Mononuclear cell (primary cell): ENCODE results near the gene CSRP1. TPM values are rescaled to one million over a fixed set of nuclear protein-coding genes. Genes with fewer than 3 reads are reported as not detected.
"Not testable (repeated sequence)": the region's sequence is repeated elsewhere in the genome, so short reads cannot be mapped to it uniquely, and the experiment has no call there.

ENCODE experiments used
- H3K27me3 ChIP-seq: 2 replicates; pipeline ENCODE4 v1.6.0; 2011; ENCODE audit warnings: low read length, control low read depth; ENCODE audit not compliant: insufficient read depth
- H3K4me1 ChIP-seq: 2 replicates; pipeline ENCODE4 v1.5.1; 2011; ENCODE audit warnings: mild to moderate bottlenecking, low read length, control low read depth; ENCODE audit not compliant: insufficient read depth
- H3K4me3 ChIP-seq: 2 replicates; pipeline ENCODE4 v1.5.1; 2011; ENCODE audit warnings: mild to moderate bottlenecking, low read length, moderate library complexity
- H3K9me3 ChIP-seq: 2 replicates; pipeline ENCODE4 v1.5.1; 2011; ENCODE audit warnings: low read depth, mild to moderate bottlenecking, control low read depth, low read length
- total RNA-seq: library from RNA; depleted of rRNA; stranded (reverse); fragments of >200 nt; gene quantifications from one replicate; pipeline ENCODE4 v1.2.3, GENCODE V29; 2012

CSRP1 gene
- total RNA-seq, 1 donor = 41.2 TPM

- Histone ChIP-seq H3K27me3 (no peaks in the 10 kb centered on the region), H3K4me3 (no peak overlapping the region), H3K4me1 (no peaks in the 10 kb centered on the region), H3K9me3 (no peaks in the 10 kb centered on the region)
Measured at GRCh38 chr1:201528631-201529252, 21.8 kb upstream of the CSRP1 start.

- Histone ChIP-seq H3K27me3 (no peaks in the 10 kb centered on the region), H3K4me1 (no peaks in the 10 kb centered on the region), H3K9me3 (no peaks in the 10 kb centered on the region), H3K4me3 (no peak overlapping the region)
Measured at GRCh38 chr1:201527879-201528278, 21.0 kb upstream of the CSRP1 start.

GRCh38 chr1:201525193-201525778, 18.4 kb upstream of the CSRP1 start:
- H3K9me3 ChIP-seq = no peaks in the 10 kb centered on the region
- H3K4me3 ChIP-seq = no peak overlapping the region
- no peaks in the 10 kb centered on the region for H3K27me3 ChIP-seq
- H3K4me1 ChIP-seq = no peaks in the 10 kb centered on the region

GRCh38 chr1:201520046-201520575, 13.2 kb upstream of the CSRP1 start:
- not testable (repeated sequence) for H3K9me3 ChIP-seq, H3K4me3 ChIP-seq, H3K4me1 ChIP-seq, H3K27me3 ChIP-seq

GRCh38 chr1:201518071-201518470, 11.1 kb upstream of the CSRP1 start:
- Histone ChIP-seq H3K27me3 (no peaks in the 10 kb centered on the region), H3K4me3 (no peak overlapping the region), H3K9me3 (no peaks in the 10 kb centered on the region), H3K4me1 (no peaks in the 10 kb centered on the region)

GRCh38 chr1:201517631-201518030, 10.7 kb upstream of the CSRP1 start:
- H3K4me3 ChIP-seq = no peak overlapping the region
- peaks cover 3% of the 10 kb centered on the region for H3K4me1 ChIP-seq
- no peaks in the 10 kb centered on the region for H3K9me3 ChIP-seq
- no peaks in the 10 kb centered on the region for H3K27me3 ChIP-seq

- Histone ChIP-seq H3K4me1 (peaks cover 13% of the 10 kb centered on the region), H3K4me3 (no peak overlapping the region), H3K9me3 (no peaks in the 10 kb centered on the region), H3K27me3 (no peaks in the 10 kb centered on the region)
Measured at GRCh38 chr1:201516511-201517127, 9.7 kb upstream of the CSRP1 start.

GRCh38 chr1:201515895-201516294, 9.0 kb upstream of the CSRP1 start:
- Histone ChIP-seq H3K9me3 (no peaks in the 10 kb centered on the region), H3K27me3 (no peaks in the 10 kb centered on the region), H3K4me1 (peaks cover 19% of the 10 kb centered on the region), H3K4me3 (no peak overlapping the region)

GRCh38 chr1:201515062-201515750, 8.3 kb upstream of the CSRP1 start:
- Histone ChIP-seq H3K4me1 (peaks cover 19% of the 10 kb centered on the region), H3K27me3 (no peaks in the 10 kb centered on the region), H3K9me3 (no peaks in the 10 kb centered on the region), H3K4me3 (no peak overlapping the region)

GRCh38 chr1:201514466-201514865, 7.5 kb upstream of the CSRP1 start:
- Histone ChIP-seq H3K9me3 (no peaks in the 10 kb centered on the region), H3K27me3 (no peaks in the 10 kb centered on the region), H3K4me1 (peaks cover 24% of the 10 kb centered on the region), H3K4me3 (no peak overlapping the region)

- H3K27me3 ChIP-seq = no peaks in the 10 kb centered on the region
- H3K4me3 ChIP-seq = no peak overlapping the region
- H3K9me3 ChIP-seq = no peaks in the 10 kb centered on the region
- peaks cover 24% of the 10 kb centered on the region for H3K4me1 ChIP-seq
Measured at GRCh38 chr1:201513498-201514243, 6.7 kb upstream of the CSRP1 start.

- Histone ChIP-seq H3K4me1 (peaks cover 34% of the 10 kb centered on the region), H3K9me3 (no peaks in the 10 kb centered on the region), H3K4me3 (no peak overlapping the region), H3K27me3 (no peaks in the 10 kb centered on the region)
Measured at GRCh38 chr1:201511941-201512539, 5.1 kb upstream of the CSRP1 start.

GRCh38 chr1:201511396-201511940, 4.5 kb upstream of the CSRP1 start:
- Histone ChIP-seq H3K4me3 (no peak overlapping the region), H3K27me3 (no peaks in the 10 kb centered on the region), H3K4me1 (peaks cover 38% of the 10 kb centered on the region), H3K9me3 (no peaks in the 10 kb centered on the region)

- Histone ChIP-seq H3K4me1 (peaks cover 45% of the 10 kb centered on the region), H3K27me3 (no peaks in the 10 kb centered on the region), H3K4me3 (no peak overlapping the region), H3K9me3 (no peaks in the 10 kb centered on the region)
Measured at GRCh38 chr1:201510734-201511133, 3.8 kb upstream of the CSRP1 start.
